ENCODE measurements around the gene LVRN. TPM values are rescaled to one million over a fixed set of nuclear protein-coding genes. Genes with fewer than 3 reads are reported as not detected.

Gene LVRN
- total RNA-seq, 1 experiment from 2014 or later: not detected

GRCh38 chr5:116068028-116068632 is 105.9 kb downstream of the LVRN start:
- ChIA-PET POLR2A (ENCODE audit: unreplicated experiment) (no interaction called here), CTCF (no interaction called here)
- H3K4me2 ChIP-seq (ENCODE audit: low read length): no peak overlapping the region
- BruUV-seq (replicated peaks): no TSS peak
- no peak overlapping the region for H3K27ac ChIP-seq (ENCODE audit: low read length)
- intact Hi-C loops (cut with micrococcal nuclease): loop anchor here (1.0 to 2.0 kb wide), 4 partner anchors 36 to 434 kb away; partner anchors contain the start of genes AP3S1, ARL14EPL and ATG12
- no peaks in the 10 kb centered on the region for H3K79me2 ChIP-seq (ENCODE audit: low read length)
- DNase-seq: peak; percentile 61
- H3K9me3 ChIP-seq (ENCODE audit: low read length): no peaks in the 10 kb centered on the region
- no peaks in the 10 kb centered on the region for H4K20me1 ChIP-seq (ENCODE audit: low read length)
- H3K9me2 ChIP-seq (replicated peaks; ENCODE audit: low read length): no peaks in the 10 kb centered on the region
- H3K36me3 ChIP-seq (ENCODE audit: low read depth, low read length): no peaks in the 10 kb centered on the region
- peak; percentile 45; the same call in 1 of the 2 replicates for ATAC-seq
- no peaks in the 10 kb centered on the region for H3F3A ChIP-seq (ENCODE audit: low read length, unreplicated experiment)
- no peak overlapping the region for H3K9ac ChIP-seq (ENCODE audit: low read length)
- H3K4me3 ChIP-seq (ENCODE audit: low read length): no peak overlapping the region
- TF ChIP-seq CTCF (conservative IDR thresholded peaks at IDR 0.05; ENCODE audit: low read depth, low read length): peak; percentile 84
- TF ChIP-seq EZH2 (IDR thresholded peaks at IDR 0.05; ENCODE audit: low read length, unreplicated experiment): no peak
- H2AFZ ChIP-seq (ENCODE audit: low read length): no peak overlapping the region
- H3K27me3 ChIP-seq (ENCODE audit: low read length): no peaks in the 10 kb centered on the region
- H3K4me1 ChIP-seq (ENCODE audit: insufficient read depth, low read length): no peaks in the 10 kb centered on the region

GRCh38 chr5:116071211-116071610 is 108.9 kb downstream of the LVRN start:
- Histone ChIP-seq H3K36me3 (ENCODE audit: low read depth, low read length) (no peaks in the 10 kb centered on the region), H3K9me3 (ENCODE audit: low read length) (no peaks in the 10 kb centered on the region), H3F3A (ENCODE audit: low read length, unreplicated experiment) (no peaks in the 10 kb centered on the region), H3K4me3 (ENCODE audit: low read length) (no peak overlapping the region), H3K27ac (ENCODE audit: low read length) (no peak overlapping the region), H4K20me1 (ENCODE audit: low read length) (no peaks in the 10 kb centered on the region), H3K9me2 (replicated peaks; ENCODE audit: low read length) (no peaks in the 10 kb centered on the region), H3K27me3 (ENCODE audit: low read length) (no peaks in the 10 kb centered on the region), H3K4me2 (ENCODE audit: low read length) (no peak overlapping the region), H3K9ac (ENCODE audit: low read length) (no peak overlapping the region), H3K79me2 (ENCODE audit: low read length) (no peaks in the 10 kb centered on the region), H3K4me1 (ENCODE audit: insufficient read depth, low read length) (no peaks in the 10 kb centered on the region), H2AFZ (ENCODE audit: low read length) (no peak overlapping the region)
- intact Hi-C loops (cut with micrococcal nuclease): no loop called here
- ChIA-PET CTCF (no interaction called here), POLR2A (ENCODE audit: unreplicated experiment) (no interaction called here)
- TF ChIP-seq EZH2 (IDR thresholded peaks at IDR 0.05; ENCODE audit: low read length, unreplicated experiment) (no peak), CTCF (conservative IDR thresholded peaks at IDR 0.05; ENCODE audit: low read depth, low read length) (no peak), EZH2phosphoT487 (IDR thresholded peaks at IDR 0.05; ENCODE audit: borderline replicate concordance, low read length) (no peak)
- DNase-seq: no peak
- ATAC-seq: no peak
- no TSS peak for BruUV-seq (replicated peaks)

- ChIA-PET POLR2A (ENCODE audit: unreplicated experiment) (no interaction called here), CTCF (no interaction called here)
- H3K4me2 ChIP-seq (ENCODE audit: low read length): no peak overlapping the region
- no peak overlapping the region for H3K27ac ChIP-seq (ENCODE audit: low read length)
- H2AFZ ChIP-seq (ENCODE audit: low read length): no peak overlapping the region
- no peaks in the 10 kb centered on the region for H3F3A ChIP-seq (ENCODE audit: low read length, unreplicated experiment)
- no peaks in the 10 kb centered on the region for H3K79me2 ChIP-seq (ENCODE audit: low read length)
- intact Hi-C loops (cut with micrococcal nuclease): no loop called here
- BruUV-seq (replicated peaks): no TSS peak
- no peaks in the 10 kb centered on the region for H3K36me3 ChIP-seq (ENCODE audit: low read depth, low read length)
- H3K9me2 ChIP-seq (replicated peaks; ENCODE audit: low read length): no peaks in the 10 kb centered on the region
- no peaks in the 10 kb centered on the region for H3K27me3 ChIP-seq (ENCODE audit: low read length)
- H4K20me1 ChIP-seq (ENCODE audit: low read length): no peaks in the 10 kb centered on the region
- H3K4me3 ChIP-seq (ENCODE audit: low read length): no peak overlapping the region
- DNase-seq (no peak), ATAC-seq (no peak)
- no peaks in the 10 kb centered on the region for H3K9me3 ChIP-seq (ENCODE audit: low read length)
- TF ChIP-seq CTCF (conservative IDR thresholded peaks at IDR 0.05; ENCODE audit: low read depth, low read length): no peak
- no peak for TF ChIP-seq EZH2phosphoT487 (IDR thresholded peaks at IDR 0.05; ENCODE audit: borderline replicate concordance, low read length)
- no peak for TF ChIP-seq EZH2 (IDR thresholded peaks at IDR 0.05; ENCODE audit: low read length, unreplicated experiment)
- no peaks in the 10 kb centered on the region for H3K4me1 ChIP-seq (ENCODE audit: insufficient read depth, low read length)
- H3K9ac ChIP-seq (ENCODE audit: low read length): no peak overlapping the region
These were observed 113.0 kb downstream of the LVRN start for GRCh38 chr5:116075191-116075831.
